GM12891 (cell line): Measurements from ENCODE around the gene ELOA2.

Experiments
- POLR2A ChIP-seq: IDR thresholded peaks from 2 replicates; pipeline ENCODE4 v1.6.1; 2011; ENCODE audit warnings: low read depth, low read length, control low read depth
- POLR2AphosphoS5 ChIP-seq: IDR thresholded peaks from 2 replicates; pipeline ENCODE4 v1.6.1; 2011; ENCODE audit warnings: low read depth, low read length, control low read depth
- TAF1 ChIP-seq: IDR thresholded peaks from 2 replicates; pipeline ENCODE4 v1.6.1; 2011; ENCODE audit warnings: low read depth, low read length, control low read depth

GRCh38 chr18:47067648-47068047 lies 32.2 kb upstream of the ELOA2 start:
- no peak for TF ChIP-seq POLR2A
- TF ChIP-seq POLR2AphosphoS5, result no peak
- TF ChIP-seq TAF1, result no peak
